GM19397 (cell line): ENCODE data around the gene RAN.
"Not testable (repeated sequence)": the region's sequence is repeated elsewhere in the genome, so short reads cannot be mapped to it uniquely, and the experiment has no call there.

Experiments
- ATAC-seq: cut with Tn5 transposase; IDR thresholded peaks from one replicate; pipeline ENCODE4 v1.9.1; 2021; ENCODE audit warnings: mild to moderate bottlenecking, moderate library complexity; ENCODE audit not compliant: unreplicated experiment

Gene RAN

DNA sequence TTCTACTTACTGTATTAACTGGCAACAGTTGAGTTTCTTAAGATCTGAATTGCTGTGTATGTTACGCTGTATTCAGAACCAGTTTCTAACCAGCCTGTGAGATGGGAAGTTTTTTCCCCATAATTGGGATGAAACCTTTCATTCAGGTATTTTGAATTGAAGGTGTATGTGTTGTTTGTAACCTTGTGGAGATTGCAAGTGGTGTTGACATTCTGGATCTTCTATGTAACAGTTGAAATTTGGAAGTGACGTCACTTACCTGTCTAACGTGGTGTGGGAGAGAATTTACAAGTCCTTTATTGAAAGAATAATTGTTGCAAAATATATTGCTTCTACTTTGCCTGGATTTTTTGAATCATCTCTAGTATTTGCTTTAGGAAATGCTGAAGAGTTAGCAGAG lies 5.5 kb downstream of the RAN start:
- no peak for ATAC-seq

- no peak for ATAC-seq
These were observed 6.6 kb downstream of the RAN start for GRCh38 chr12:130878193-130879185.

- peak; percentile 61 for ATAC-seq
These were observed 7.4 kb downstream of the RAN start for GRCh38 chr12:130879212-130879686.

DNA sequence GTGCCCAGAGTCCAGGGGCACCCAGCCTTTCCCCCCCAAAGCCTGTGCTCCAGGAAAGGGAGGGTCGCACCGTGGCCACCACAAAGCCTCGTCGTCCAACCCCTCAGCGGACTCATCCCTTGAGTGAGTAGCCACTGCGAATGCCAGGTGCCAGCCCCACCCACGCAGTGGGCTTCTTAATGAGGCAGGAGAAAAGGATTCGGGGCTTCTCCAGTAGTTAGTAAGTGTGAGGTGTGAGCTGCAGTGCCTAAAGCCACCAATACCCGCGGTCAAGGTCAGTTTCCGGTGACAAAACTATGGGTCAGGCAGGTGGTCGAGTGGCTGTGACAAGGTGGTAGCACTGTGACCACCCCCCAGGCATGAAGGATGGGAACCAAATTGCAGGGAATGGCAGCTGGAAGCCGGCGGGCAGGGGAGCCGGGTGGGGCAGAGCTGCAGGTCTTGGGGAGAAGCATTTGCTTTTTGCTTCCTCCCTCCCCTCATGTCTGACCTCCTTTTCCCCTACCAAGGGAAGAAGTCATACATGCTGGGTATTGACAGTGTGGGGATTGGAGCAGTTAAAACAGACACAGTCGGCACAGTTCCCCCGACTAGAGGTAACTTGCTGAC lies 8.0 kb downstream of the RAN start:
- ATAC-seq: no peak

- ATAC-seq: peak; percentile 60
These were observed 8.6 kb downstream of the RAN start for GRCh38 chr12:130880411-130880885.

DNA sequence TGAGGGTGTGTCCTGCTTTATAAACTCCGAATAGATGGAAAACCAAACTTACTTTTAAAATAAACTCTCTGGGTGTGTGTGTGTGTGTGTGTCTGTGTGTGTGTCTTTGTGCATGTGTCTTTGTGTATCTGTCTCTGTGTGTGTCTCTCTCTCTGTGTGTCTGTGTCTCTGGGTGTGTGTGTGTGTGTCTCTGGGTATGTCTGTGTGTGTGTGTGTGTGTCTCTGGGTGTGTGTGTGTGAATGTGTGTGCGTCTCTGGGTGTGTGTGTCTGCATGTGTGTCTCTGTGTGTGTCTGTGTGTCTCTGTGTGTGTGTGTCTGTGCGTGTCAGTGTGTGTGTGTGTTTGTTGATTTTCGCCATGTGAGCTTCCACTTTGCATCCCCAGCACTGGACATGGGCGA lies 9.2 kb downstream of the RAN start:
- no peak for ATAC-seq

GRCh38 chr12:130881548-130881947 lies 9.7 kb downstream of the RAN start:
- ATAC-seq: no peak

- not testable (repeated sequence) for ATAC-seq
These were observed 15.3 kb downstream of the RAN start for GRCh38 chr12:130887190-130887589.

- no peak for ATAC-seq
These were observed 32.2 kb downstream of the RAN start for GRCh38 chr12:130904064-130904463.

DNA sequence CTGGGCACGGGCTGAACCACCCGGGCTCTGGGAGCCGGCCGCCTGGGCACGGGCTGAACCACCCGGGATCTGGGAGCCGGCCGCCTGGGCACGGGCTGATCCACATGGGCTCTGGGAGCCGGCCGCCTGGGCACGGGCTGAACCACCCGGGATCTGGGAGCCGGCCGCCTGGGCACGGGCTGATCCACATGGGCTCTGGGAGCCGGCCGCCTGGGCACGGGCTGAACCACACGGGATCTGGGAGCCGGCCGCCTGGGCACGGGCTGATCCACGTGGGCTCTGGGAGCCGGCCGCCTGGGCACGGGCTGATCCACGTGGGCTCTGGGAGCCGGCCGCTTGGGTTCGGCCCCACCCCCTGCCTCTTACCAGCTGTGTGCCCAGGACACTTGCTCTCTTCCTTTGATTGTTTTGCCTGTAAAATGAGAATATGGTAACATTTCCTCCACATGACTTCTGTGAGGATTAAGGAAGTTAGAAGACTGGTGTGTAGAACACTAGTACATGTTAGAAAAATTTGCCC lies 33.1 kb downstream of the RAN start:
- ATAC-seq: not testable (repeated sequence)

GRCh38 chr12:130909111-130909510 lies 37.2 kb downstream of the RAN start:
- ATAC-seq: no peak

DNA sequence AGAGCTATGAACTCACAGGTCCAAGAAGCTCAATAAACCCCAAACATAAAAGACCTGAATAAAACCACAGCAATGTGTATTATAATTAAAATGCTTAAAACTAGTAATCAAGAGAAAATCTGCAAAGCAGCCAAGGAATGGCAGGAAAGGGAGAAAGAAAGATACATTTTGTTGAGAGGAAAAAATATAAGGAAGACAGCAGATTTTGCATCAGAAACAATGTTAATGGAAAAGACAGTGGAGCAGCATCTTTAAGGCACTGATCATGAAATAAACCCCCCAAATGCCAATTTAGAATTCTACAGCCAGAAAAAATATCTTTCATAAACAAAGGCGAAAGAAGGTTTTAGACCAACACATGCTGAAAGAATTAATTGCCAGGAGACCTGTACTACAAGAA lies 39.3 kb downstream of the RAN start:
- ATAC-seq: no peak

- ATAC-seq: no peak
These were observed 40.1 kb downstream of the RAN start for GRCh38 chr12:130911933-130912332.

GRCh38 chr12:130916241-130916911 lies 44.5 kb downstream of the RAN start:
- ATAC-seq: no peak

DNA sequence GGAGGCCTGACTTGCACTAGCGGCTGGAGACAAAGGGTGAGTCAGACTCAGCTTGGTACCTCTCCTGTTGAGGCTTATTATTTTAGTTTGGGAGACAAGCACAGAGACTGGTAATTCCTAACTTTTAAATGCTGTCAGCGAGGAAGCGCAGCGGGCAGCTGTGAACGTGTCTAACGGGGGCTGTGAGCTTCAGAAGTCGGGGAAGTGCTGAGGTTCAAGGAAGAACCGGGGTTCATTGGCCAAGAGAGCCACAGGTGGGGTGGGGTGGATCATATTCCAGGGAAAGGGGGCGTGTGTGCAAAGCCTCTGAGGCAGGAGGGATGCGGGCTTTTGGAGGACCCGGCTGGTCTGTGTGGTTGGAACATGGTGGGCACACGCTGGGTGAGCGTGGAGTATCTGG lies 45.7 kb downstream of the RAN start:
- no peak for ATAC-seq

DNA sequence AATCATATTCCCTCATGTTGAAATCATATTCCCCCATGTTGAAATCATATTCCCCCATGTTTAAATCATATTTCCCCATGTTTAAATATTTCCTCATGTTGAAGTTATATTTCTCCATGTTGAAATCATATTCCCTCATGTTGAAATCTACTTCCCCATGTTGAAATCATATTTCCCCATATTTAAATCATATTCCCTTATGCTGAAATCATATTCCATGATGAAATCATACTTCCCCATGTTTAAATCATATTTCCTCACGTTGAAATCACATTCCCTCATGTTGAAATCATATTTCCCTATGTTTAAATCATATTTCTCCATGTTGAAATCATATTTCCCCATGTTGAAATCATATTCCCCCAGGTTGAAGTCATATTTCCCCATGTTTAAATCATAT lies 47.2 kb downstream of the RAN start:
- no peak for ATAC-seq

GRCh38 chr12:130920119-130920703 lies 48.3 kb downstream of the RAN start:
- no peak for ATAC-seq

- no peak for ATAC-seq
These were observed 49.0 kb downstream of the RAN start for GRCh38 chr12:130920723-130921381.

DNA sequence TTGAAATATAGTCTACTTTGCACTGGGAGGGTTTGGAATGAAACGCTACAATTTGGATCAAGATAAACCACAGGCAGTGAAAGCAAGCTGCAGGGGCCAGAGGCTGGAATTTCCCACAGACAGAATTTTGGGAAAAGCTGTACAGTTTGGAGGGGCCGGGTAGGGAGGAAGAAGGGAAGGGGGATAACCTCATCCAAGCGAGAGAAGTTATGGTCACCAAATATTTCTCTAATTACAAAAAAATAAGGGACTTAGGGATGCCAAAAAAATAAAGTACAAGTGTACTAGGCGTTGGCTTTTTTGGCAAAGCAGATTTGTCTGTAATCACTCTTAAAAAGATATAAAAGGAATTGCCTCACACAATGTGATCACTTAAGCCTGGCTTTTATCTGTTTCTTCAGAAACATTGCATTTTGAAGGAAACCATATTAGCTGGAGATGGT lies 50.7 kb downstream of the RAN start:
- no peak for ATAC-seq
